GM23248 (cell line): ENCODE measurements around the gene NFKBIB. TPM values are rescaled to one million over a fixed set of nuclear protein-coding genes. Genes with fewer than 3 reads are reported as not detected.

ENCODE experiments used
- DNase-seq: peaks from one replicate; pipeline ENCODE4 v3.0.0-alpha.2; 2015
- H2AFZ ChIP-seq: fragments of 200-600 bp; sonication (generic); 2 replicates; pipeline ENCODE4 v1.6.1; 2016; ENCODE audit warnings: antibody characterized with exemption
- H3F3A ChIP-seq: fragments of 200-600 bp; sonication (generic); 2 replicates; pipeline ENCODE4 v1.6.1; 2016; ENCODE audit warnings: mild to moderate bottlenecking, antibody characterized with exemption, mixed run types; ENCODE audit not compliant: insufficient read depth
- H3K27ac ChIP-seq: fragments of 200-600 bp; sonication (generic); 2 replicates; pipeline ENCODE4 v1.5.1; 2016; ENCODE audit warnings: mild to moderate bottlenecking
- H3K27me3 ChIP-seq: fragments of 200-600 bp; sonication (generic); replicated peaks from 2 replicates; pipeline ENCODE4 v1.6.1; 2016; ENCODE audit warnings: mild to moderate bottlenecking; ENCODE audit not compliant: insufficient read depth
- H3K36me3 ChIP-seq: fragments of 200-600 bp; sonication (generic); 2 replicates; pipeline ENCODE4 v1.6.1; 2016; ENCODE audit warnings: low read depth, mild to moderate bottlenecking
- H3K4me1 ChIP-seq: fragments of 200-600 bp; sonication (generic); 2 replicates; pipeline ENCODE4 v1.6.1; 2016; ENCODE audit warnings: mild to moderate bottlenecking; ENCODE audit not compliant: insufficient read depth
- H3K4me2 ChIP-seq: fragments of 200-600 bp; sonication (generic); one replicate; pipeline ENCODE4 v1.6.1; 2016; ENCODE audit warnings: mild to moderate bottlenecking; ENCODE audit not compliant: unreplicated experiment
- H3K4me3 ChIP-seq: fragments of 200-600 bp; sonication (generic); 2 replicates; pipeline ENCODE4 v1.5.1; 2016; ENCODE audit warnings: mild to moderate bottlenecking
- H3K79me2 ChIP-seq: fragments of 200-600 bp; sonication (generic); 2 replicates; pipeline ENCODE4 v1.6.1; 2016; ENCODE audit warnings: mild to moderate bottlenecking; ENCODE audit not compliant: insufficient read depth
- H3K9ac ChIP-seq: fragments of 200-600 bp; sonication (generic); 2 replicates; pipeline ENCODE4 v1.6.1; 2016; ENCODE audit warnings: mild to moderate bottlenecking
- H3K9me2 ChIP-seq: fragments of 200-600 bp; sonication (generic); 2 replicates; pipeline ENCODE4 v1.6.1; 2016; ENCODE audit warnings: mixed run types, mild to moderate bottlenecking, moderate library complexity; ENCODE audit not compliant: insufficient read depth
- H3K9me3 ChIP-seq: fragments of 200-600 bp; sonication (generic); one replicate; pipeline ENCODE4 v1.6.1; 2017; ENCODE audit warnings: low read depth
- H4K20me1 ChIP-seq: fragments of 200-600 bp; sonication (generic); 2 replicates; pipeline ENCODE4 v1.6.0; 2016; ENCODE audit not compliant: insufficient read depth
- EZH2 ChIP-seq: fragments of 200-600 bp; sonication (generic); IDR thresholded peaks from 2 replicates; pipeline ENCODE4 v1.6.1; 2018; ENCODE audit warnings: antibody characterized with exemption, mild to moderate bottlenecking; ENCODE audit not compliant: insufficient read depth, poor library complexity, severe bottlenecking
- EZH2phosphoT487 ChIP-seq: fragments of 200-600 bp; sonication (generic); IDR thresholded peaks from 2 replicates; pipeline ENCODE4 v1.6.1; 2018; ENCODE audit warnings: antibody characterized with exemption, moderate library complexity, mild to moderate bottlenecking, low read depth; ENCODE audit not compliant: insufficient read depth
- WGBS, 2 experiments: methylation state at CpG; one replicate each; pipeline ENCODE4 v1.1.6; 2015 to 2017; ENCODE audit warnings: low lambda C conversion rate in 2 of 2, low coverage in 1 of 2; ENCODE audit errors: missing lambda C conversion rate in 2 of 2; 5-methylcytosine and 5-hydroxymethylcytosine counted together
- in situ Hi-C: fragments of 300-500 bp; cut with MboI; formaldehyde crosslinking; loops from 2 replicates; pipeline ENCODE4 v1.15.0; 2020
- polyA plus RNA-seq: library from polyadenylated mRNA; unstranded; fragments of >200 nt; fragmentation: Nextera tagmentation; extraction: Ambion mirVana; gene quantifications from 2 replicates; pipeline ENCODE4 v1.2.1, GENCODE V29; 2016
- total RNA-seq: library from RNA; depleted of rRNA; stranded (reverse); fragments of >200 nt; shearing (Covaris generic); gene quantifications from 2 replicates; pipeline ENCODE4 v1.2.3, GENCODE V29; 2014

Gene NFKBIB
- total and polyA plus RNA-seq, 2 experiments from 2014 or later = 12.8 to 18.0 TPM

GRCh38 chr19:38861368-38861767, 38.4 kb upstream of the NFKBIB start:
- Histone ChIP-seq H3K9me2 (no peaks in the 10 kb centered on the region), H2AFZ (no peak overlapping the region), H3K4me1 (no peaks in the 10 kb centered on the region), H3K27me3 (no peaks in the 10 kb centered on the region), H3F3A (no peaks in the 10 kb centered on the region), H3K36me3 (no peaks in the 10 kb centered on the region), H3K79me2 (no peaks in the 10 kb centered on the region), H4K20me1 (no peaks in the 10 kb centered on the region), H3K4me2 (no peak overlapping the region), H3K27ac (no peak overlapping the region), H3K4me3 (no peak overlapping the region), H3K9me3 (no peaks in the 10 kb centered on the region), H3K9ac (no peak overlapping the region)
- 90 to 91% methylated on average over 3 of the region's 3 CpGs for WGBS, 2 experiments
- in situ Hi-C loops = no loop called here
- no peak for DNase-seq
- TF ChIP-seq EZH2 (no peak), EZH2phosphoT487 (no peak)

- Histone ChIP-seq H3K9me2 (no peaks in the 10 kb centered on the region), H3K4me2 (no peak overlapping the region), H2AFZ (no peak overlapping the region), H3K9me3 (no peaks in the 10 kb centered on the region), H3F3A (no peaks in the 10 kb centered on the region), H3K9ac (no peak overlapping the region), H3K79me2 (no peaks in the 10 kb centered on the region), H3K4me3 (no peak overlapping the region), H3K27me3 (no peaks in the 10 kb centered on the region), H3K4me1 (no peaks in the 10 kb centered on the region), H4K20me1 (no peaks in the 10 kb centered on the region), H3K27ac (no peak overlapping the region), H3K36me3 (no peaks in the 10 kb centered on the region)
- TF ChIP-seq EZH2 (no peak), EZH2phosphoT487 (no peak)
- in situ Hi-C loops = no loop called here
- 12% methylated on average over 10 of the region's 10 CpGs for WGBS, 2 experiments
- DNase-seq = peak; percentile 36
Observed at GRCh38 chr19:38862321-38863059, 37.3 kb upstream of the NFKBIB start.

GRCh38 chr19:38867171-38867780, 32.5 kb upstream of the NFKBIB start:
- WGBS, 2 experiments = 91% methylated on average over 10 of the region's 10 CpGs
- H3F3A ChIP-seq = no peaks in the 10 kb centered on the region
- no peaks in the 10 kb centered on the region for H3K36me3 ChIP-seq
- in situ Hi-C loops = no loop called here
- no peak for DNase-seq
- no peak overlapping the region for H2AFZ ChIP-seq
- no peak overlapping the region for H3K4me2 ChIP-seq
- H3K4me3 ChIP-seq = no peak overlapping the region
- H3K9me3 ChIP-seq = no peaks in the 10 kb centered on the region
- no peaks in the 10 kb centered on the region for H3K4me1 ChIP-seq
- TF ChIP-seq EZH2 (no peak), EZH2phosphoT487 (no peak)
- H3K9ac ChIP-seq = no peak overlapping the region
- no peaks in the 10 kb centered on the region for H3K79me2 ChIP-seq
- H4K20me1 ChIP-seq = no peaks in the 10 kb centered on the region
- no peaks in the 10 kb centered on the region for H3K9me2 ChIP-seq
- H3K27ac ChIP-seq = no peak overlapping the region
- no peaks in the 10 kb centered on the region for H3K27me3 ChIP-seq

- H2AFZ ChIP-seq = no peak overlapping the region
- in situ Hi-C loops = no loop called here
- no peaks in the 10 kb centered on the region for H3F3A ChIP-seq
Observed at GRCh38 chr19:38868551-38868950, 31.2 kb upstream of the NFKBIB start.

More at GRCh38 chr19:38868551-38868950, 31.2 kb upstream of the NFKBIB start:
- WGBS, 2 experiments = 91 to 92% methylated on average over 6 of the region's 6 CpGs
- Histone ChIP-seq H4K20me1 (no peaks in the 10 kb centered on the region), H3K9me3 (no peaks in the 10 kb centered on the region), H3K9ac (no peak overlapping the region), H3K27me3 (no peaks in the 10 kb centered on the region), H3K9me2 (no peaks in the 10 kb centered on the region), H3K27ac (no peak overlapping the region), H3K79me2 (no peaks in the 10 kb centered on the region), H3K4me2 (no peak overlapping the region), H3K4me3 (no peak overlapping the region), H3K4me1 (no peaks in the 10 kb centered on the region), H3K36me3 (no peaks in the 10 kb centered on the region)
- DNase-seq = no peak
- TF ChIP-seq EZH2 = no peak
- TF ChIP-seq EZH2phosphoT487 = no peak
